HG03558 (cell line): ENCODE data around the gene STRAP.
"Not testable (repeated sequence)": the region's sequence is repeated elsewhere in the genome, so short reads cannot be mapped to it uniquely, and the experiment has no call there.

ENCODE experiments used
- ATAC-seq: cut with Tn5 transposase; IDR thresholded peaks from one replicate; pipeline ENCODE4 v1.9.1; 2021; ENCODE audit warnings: moderate number of reproducible peaks; ENCODE audit not compliant: unreplicated experiment; ENCODE audit errors: extremely low read depth

The STRAP gene

DNA sequence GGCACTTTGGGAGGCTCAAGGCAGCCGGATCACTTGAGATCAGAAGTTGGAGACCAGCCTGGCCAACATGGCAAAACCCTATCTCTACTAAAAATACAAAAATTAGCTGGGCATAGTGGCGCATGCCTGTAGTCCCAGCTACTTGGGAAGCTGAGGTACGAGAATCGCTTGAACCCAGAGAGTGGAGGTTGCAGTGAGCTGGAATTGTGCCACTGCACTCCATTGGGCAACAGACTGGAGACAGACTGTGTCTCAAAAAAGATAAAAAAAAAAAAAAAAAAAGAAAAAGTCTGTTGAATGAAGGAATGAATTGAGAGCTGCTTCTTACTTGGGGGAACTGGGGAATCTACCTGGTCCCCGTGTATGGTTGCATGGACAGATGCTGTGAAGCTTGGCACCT is 31.9 kb downstream of the STRAP start:
- not testable (repeated sequence) for ATAC-seq

DNA sequence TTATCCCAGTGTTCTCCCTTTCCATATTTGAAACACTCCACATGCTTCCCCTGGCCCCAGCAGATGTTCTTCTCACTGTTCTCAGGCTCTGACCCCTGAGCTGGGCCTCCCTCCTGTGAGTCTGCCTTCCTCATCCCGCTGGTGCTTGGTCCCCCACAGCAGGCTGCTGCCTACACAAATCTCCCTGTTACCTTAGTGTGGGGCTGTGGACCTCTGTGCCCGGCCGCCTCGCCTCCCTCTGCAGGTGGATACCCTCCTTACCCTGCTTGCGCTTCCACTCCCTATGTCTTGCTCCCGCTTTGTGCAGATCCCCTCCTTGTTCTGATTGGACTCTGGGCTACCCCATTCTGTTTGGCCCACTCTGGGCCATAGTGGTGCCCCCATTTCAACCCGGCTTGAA is 35.9 kb downstream of the STRAP start:
- no peak for ATAC-seq

DNA sequence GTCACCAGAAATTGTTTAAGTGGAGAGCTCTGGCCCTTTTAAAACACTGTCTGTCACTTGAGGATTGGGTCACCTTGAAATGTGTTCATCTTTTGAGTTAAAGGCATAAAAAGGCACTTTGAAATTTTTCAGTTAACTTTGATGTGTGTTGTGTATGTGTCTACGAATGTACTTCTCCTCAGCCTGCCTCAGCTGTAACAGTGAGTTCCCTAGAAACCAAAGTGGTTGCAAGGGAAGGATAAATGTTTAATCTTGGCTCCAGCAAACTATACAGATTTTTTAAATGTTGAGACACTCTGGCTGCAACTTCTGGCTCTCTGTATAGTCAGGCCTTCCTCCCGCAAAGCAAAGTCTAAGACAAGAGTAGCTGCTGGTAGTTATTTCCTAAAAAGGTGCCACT is 37.2 kb downstream of the STRAP start:
- no peak for ATAC-seq

DNA sequence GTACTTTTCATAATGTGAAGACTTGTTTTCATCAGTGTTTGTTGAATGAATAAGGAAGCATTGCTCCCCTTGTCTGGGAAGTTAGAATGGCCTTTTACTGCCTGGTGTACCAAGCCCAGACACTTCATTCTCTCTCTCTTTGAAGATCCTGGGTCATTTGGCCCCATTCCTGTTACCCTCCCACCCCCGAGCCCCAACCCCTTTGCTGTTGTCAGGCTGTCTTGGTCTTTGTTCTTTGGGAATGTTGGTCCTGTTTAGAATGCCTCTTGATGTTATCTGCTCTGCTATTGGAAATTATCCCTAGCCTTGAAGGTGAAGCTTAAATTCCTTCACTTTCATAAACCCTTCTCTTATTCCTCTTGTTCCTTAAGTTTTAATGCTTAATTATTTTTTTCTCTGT is 42.8 kb downstream of the STRAP start:
- no peak for ATAC-seq

DNA sequence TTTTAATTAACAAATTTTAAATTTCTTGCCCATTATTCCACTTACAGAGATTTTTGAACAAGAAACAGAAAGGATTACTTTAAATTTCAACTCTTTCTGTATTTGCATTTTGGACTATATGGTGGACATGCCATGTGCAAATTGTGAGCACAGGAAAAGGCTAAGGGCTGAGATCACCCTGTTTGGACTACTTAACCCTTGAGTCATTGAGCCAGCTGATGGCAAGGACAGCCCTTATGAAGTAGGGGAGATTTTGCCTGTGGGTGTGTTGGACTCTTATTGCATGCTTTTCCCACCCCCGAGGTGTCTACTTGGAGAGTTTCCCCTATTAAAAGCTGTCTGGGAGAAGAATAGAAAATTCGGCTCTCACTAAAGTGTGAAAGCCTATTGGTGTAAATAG is 46.2 kb downstream of the STRAP start:
- ATAC-seq = no peak

DNA sequence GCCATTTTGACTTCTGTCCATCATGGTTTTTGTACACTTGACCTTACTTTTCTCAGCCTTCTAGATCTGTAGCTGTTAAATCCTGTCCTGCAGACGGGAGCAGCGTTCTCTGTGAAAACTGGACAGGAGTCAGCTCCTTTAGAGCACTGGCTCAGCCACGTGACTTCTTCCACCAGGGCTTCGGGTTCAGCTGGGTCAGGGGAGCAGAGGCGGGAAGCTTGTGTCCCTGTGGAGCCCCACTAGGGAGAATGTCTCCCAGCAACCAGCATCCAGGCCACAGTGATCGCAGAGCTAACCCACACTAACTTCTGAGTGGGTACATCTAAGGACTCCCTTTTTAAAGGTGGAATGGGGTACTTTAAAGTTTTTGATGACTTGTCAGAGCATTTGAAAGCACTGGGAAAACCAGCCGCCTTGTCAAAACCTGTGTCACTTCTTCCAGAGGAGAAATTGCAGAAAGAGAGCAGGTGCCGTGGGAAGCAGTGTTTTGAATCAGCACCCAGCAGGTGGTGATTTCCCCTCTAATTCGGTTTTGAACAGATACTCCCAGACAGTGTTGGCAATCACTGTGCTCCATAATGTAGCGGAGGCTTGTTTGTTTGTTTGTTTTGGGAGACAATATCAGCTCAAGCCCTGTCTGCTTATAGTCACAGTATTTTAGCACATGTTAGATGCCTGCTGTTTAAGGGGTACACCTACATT is 46.8 kb downstream of the STRAP start:
- ATAC-seq = no peak

DNA sequence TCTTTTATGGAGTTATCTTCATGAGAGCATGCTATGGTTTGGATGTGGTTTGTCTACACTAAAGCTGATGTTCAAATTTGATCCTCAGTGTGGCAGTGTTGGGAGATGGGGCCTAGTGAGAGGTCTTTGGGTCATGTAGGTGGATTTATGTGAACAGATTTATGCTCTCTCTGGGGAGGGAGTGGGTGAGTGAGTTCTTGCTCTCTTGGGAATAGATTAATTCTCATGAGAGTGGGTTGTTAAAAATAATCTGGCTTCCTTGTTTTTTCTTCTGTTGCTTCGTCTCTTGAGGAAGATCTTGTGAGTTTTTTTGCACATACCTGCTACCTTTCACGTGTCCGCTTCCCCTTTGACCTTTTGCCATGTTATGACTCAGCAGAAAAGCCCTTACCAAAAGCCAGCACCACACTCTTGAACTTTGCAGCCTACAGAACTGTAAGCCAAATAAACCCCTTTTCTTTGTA is 49.4 kb downstream of the STRAP start:
- ATAC-seq = peak; percentile 44

DNA sequence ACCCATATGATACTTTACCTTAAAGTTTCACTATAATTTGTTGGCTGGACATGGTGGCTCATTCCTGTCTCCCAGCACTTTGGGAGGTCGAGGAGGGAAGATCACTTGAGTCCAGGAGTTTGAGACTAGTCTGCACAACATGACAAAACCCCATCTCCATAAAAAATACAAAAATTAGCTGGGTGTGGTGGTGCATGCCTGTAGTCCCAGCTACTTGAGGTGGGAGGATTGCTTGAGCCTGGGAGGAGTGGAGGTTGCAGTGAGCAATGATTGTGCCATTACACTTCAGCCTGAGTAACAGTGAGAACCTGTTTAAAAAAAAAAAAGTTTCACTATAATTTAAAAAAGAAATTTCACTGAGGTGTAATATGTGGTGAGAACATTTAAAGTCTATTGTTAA is 50.1 kb downstream of the STRAP start:
- no peak for ATAC-seq

DNA sequence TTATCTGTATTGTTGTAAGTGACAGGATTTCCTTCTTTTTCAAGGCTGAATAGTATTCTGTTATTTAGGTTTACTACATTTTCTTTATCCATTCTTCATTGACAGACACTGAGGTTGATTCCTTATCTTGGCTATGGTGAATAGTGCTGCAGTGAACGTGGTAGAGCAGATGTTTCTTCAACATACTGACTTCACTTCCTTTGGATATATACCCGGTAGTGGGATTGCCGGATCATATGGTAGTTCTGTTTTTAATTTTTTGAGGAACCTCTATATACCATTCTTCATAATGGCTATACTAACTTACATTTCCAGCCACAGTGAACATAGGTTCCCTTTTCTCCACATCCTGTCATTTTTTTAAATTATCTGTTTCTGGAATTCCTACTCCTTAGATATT is 50.8 kb downstream of the STRAP start:
- ATAC-seq = no peak

DNA sequence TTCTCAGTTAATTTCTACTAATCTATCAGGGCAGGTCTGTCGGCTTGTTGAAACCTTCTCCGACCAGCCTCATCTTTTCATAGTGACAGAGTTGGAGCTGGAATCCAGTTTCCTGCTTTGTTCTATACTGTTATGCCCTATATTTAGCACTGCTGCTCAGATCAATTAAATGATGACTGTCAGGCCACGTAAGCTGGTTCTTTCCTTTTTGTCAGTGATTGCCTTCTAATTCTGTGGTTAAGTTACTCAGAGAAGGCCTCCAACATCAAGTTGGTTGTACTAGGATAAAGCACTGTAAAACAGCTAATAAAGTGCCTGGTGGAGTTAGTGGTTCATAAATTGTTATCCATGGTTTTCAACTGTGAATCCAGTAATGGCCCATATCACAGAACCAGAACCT is 51.6 kb downstream of the STRAP start:
- ATAC-seq = no peak

DNA sequence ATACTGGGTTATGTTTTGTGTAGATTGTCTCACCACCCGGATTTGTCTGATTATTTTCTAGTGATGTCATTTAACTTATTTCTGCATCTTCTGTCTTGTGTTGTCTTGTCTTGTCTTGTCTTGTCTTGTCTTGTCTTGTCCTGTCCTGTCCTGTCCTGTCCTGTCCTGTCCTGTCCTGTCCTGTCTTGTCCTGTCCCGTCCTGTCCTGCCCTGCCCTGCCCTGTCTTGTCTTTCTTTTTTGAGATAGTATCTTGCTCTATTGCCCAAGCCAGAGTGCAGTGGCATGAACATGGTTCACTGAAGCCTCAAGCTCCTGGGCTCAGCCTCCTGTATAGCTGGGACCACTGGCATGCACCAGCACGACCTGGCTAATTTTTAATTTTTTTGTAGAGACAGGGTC is 54.6 kb downstream of the STRAP start:
- no peak for ATAC-seq

DNA sequence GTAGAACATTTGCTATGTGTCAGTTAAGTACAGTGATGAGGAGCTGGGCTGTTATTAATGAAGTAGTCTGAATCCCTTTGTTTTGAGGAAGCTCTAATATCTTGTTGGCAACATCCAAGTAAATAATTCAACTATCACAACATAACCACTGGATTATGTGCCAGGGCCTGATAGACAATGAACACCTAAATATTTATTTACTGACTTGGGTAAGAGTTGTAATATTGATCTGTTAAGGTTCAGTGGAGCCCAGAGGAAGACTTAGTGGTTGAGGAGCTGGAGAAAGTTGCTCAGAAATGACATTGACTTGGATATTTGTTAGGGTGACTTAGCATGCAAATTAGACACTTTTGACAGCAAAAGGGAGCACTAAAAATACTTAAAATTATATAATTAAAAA is 55.7 kb downstream of the STRAP start:
- ATAC-seq = no peak

DNA sequence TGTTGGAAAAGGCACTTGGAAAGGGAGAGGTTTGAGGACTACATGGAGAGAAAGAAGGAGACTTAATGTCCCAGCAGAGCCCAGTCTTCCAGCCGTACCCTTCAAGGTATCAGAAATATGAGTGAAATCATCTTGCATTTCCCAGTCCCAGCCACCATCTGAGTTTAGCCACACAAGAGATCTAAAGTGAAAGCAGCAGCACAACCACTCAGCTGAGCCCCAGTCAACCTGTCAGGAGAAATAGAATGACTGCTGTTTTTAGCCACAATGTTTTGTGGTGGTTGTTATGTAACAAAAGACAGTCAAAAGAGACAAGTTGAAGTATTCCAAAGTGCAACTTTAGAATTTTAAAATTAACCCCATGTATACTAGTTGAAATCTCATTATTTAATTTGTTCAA is 56.9 kb downstream of the STRAP start:
- no peak for ATAC-seq

DNA sequence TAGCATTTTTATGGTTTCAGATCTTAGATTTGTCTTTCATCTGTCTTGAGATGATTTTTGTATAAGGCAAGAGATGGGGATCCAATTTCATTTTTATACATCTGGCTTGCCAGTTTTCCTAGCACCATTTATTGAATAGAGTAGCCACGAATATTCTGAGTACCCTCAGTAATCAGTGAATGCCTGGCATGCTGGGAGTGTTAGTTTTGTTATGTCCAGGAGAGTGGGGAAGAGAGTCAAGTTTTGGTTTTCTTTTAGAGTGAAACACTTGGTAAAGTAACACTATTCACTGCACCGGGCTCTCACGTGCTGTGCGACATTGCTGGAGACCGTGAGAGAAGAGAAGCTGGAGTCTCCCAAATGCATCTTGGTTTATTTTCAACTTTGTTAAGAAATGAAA is 60.3 kb downstream of the STRAP start:
- ATAC-seq = no peak

DNA sequence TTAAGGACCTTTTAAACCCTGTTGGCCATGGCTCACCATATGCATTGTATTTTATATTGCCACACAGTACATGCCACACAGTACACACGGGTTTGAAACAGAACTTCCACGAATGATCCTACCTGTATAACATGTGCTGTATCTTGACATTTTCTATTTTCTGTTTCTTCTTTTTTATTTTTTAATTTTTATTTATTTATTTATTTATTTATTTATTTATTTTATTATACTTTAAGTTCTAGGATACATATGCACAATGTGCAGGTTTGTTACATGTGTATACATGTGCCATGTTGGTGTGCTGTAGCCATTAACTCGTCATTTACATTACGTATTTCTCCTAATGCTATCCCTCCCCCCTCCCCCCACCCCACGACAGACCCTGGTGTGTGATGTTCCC is 61.3 kb downstream of the STRAP start:
- ATAC-seq = not testable (repeated sequence)

DNA sequence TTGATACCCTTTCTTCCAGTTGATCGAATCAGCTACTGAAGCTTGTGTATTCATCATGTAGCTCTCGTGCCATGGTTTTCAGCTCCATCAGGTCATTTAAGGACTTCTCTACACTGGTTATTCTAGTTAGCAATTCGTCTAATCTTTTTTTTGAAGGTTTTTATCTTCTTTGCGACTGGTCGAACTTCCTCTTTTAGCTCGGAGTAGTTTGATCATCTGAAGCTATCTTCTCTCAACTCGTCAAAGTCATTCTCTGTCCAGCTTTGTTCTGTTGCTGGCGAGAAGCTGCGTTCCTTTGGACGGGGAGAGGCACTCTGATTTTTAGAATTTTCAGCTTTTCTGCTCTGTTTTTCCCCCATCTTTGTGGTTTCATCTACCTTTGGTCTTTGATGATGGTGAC is 66.3 kb downstream of the STRAP start:
- ATAC-seq = not testable (repeated sequence)
